Endothelial cell of umbilical vein (primary cell): ENCODE measurements around the gene NOPCHAP1. TPM values are rescaled to one million over a fixed set of nuclear protein-coding genes. Genes with fewer than 3 reads are reported as not detected.
A peak's percentile ranks its signal among the peaks of the same experiment; 100 is the strongest.

Source experiments
- BruUV-seq: library from RNA; stranded (reverse); fragments of 400-500 nt; replicated peaks from 2 replicates; lab custom pipeline; 2021; lab: Mats Ljungman, UMichigan
- CTCF ChIA-PET: fragments of 300-600, 350-600 bp; sonication (Branson Sonifier 250); formaldehyde crosslinking; loops from one replicate; lab custom pipeline; 2021; ENCODE audit warnings: antibody characterized with exemption, inconsistent platforms; lab: Charles Lee
- POLR2A ChIA-PET: fragments of 300-600, 350-600 bp; sonication (Branson Sonifier 250); formaldehyde crosslinking; loops from one replicate; lab custom pipeline; 2021; ENCODE audit warnings: antibody characterized with exemption, inconsistent platforms; lab: Charles Lee
- DNase-seq: peaks from one replicate; pipeline ENCODE4 v3.0.0-alpha.2; 2011; ENCODE audit warnings: low read depth, low spot score
- FAIRE-seq: peaks from 2 replicates; lab custom pipeline; 2011; peaks lifted over from hg19 to GRCh38; lab: Jason Lieb, UNC
- H2AFZ ChIP-seq: 2 replicates; pipeline ENCODE4 v1.6.0; 2012; ENCODE audit warnings: low read depth, low read length, control low read depth, inconsistent platforms
- H3K27ac ChIP-seq: 2 replicates; pipeline ENCODE4 v1.5.1; 2011; ENCODE audit warnings: low read depth, mild to moderate bottlenecking, control low read depth, low read length, moderate library complexity; ENCODE audit not compliant: insufficient read depth
- H3K27me3 ChIP-seq, 2 experiments: 2 replicates each; pipeline versions ENCODE4 v1.6.0 to v1.6.1; 2011; ENCODE audit warnings: low read length in 2 of 2, mixed read lengths in 1 of 2; ENCODE audit not compliant: control insufficient read depth in 2 of 2, insufficient read depth in 2 of 2
- H3K36me3 ChIP-seq, 2 experiments: 2 replicates in 1 of 2; 3 replicates in 1 of 2; pipeline ENCODE4 v1.5.1; 2011; ENCODE audit warnings: low read length in 2 of 2, mild to moderate bottlenecking in 1 of 2, moderate library complexity in 1 of 2; ENCODE audit not compliant: control insufficient read depth in 2 of 2, insufficient read depth in 2 of 2; ENCODE audit errors: extremely low read depth in 1 of 2
- H3K4me1 ChIP-seq: 3 replicates; pipeline ENCODE4 v1.5.1; 2011; ENCODE audit warnings: mild to moderate bottlenecking, low read length; ENCODE audit not compliant: control insufficient read depth, insufficient read depth; ENCODE audit errors: extremely low read depth
- H3K4me2 ChIP-seq: 2 replicates; pipeline ENCODE4 v1.6.1; 2011; ENCODE audit warnings: low read length, control low read depth, mixed read lengths; ENCODE audit not compliant: insufficient read depth
- H3K4me3 ChIP-seq, 3 experiments: fragments of 200-600 bp in 1 of 3; sonication (generic), shearing (Covaris generic) in 1 of 3; replicated peaks in 1 of 3; 2 replicates each; pipeline ENCODE4 v1.5.1; 2011 to 2016; ENCODE audit warnings: control low read depth in 3 of 3, low read length in 3 of 3, mild to moderate bottlenecking in 2 of 3, inconsistent platforms in 1 of 3, low read depth in 1 of 3, moderate library complexity in 1 of 3; ENCODE audit not compliant: insufficient read depth in 1 of 3
- H3K79me2 ChIP-seq: 2 replicates; pipeline ENCODE4 v1.6.0; 2012; ENCODE audit warnings: low read length, inconsistent platforms; ENCODE audit not compliant: control insufficient read depth, insufficient read depth
- H3K9ac ChIP-seq: replicated peaks from 2 replicates; pipeline ENCODE3; 2011; ENCODE audit warnings: low read length, control low read depth; ENCODE audit not compliant: insufficient read depth; ENCODE audit errors: extremely low read depth
- H3K9me1 ChIP-seq: replicated peaks from 3 replicates; pipeline ENCODE4 v1.6.0; 2011; ENCODE audit warnings: mild to moderate bottlenecking, low read length; ENCODE audit not compliant: control insufficient read depth, insufficient read depth; ENCODE audit errors: extremely low read depth
- H3K9me3 ChIP-seq: replicated peaks from 2 replicates; pipeline ENCODE4 v1.5.1; 2012; ENCODE audit warnings: low read length, inconsistent platforms; ENCODE audit not compliant: control insufficient read depth, insufficient read depth
- H4K20me1 ChIP-seq: replicated peaks from 2 replicates; pipeline ENCODE3; 2011; ENCODE audit warnings: mild to moderate bottlenecking, low read length; ENCODE audit not compliant: control insufficient read depth, insufficient read depth; ENCODE audit errors: extremely low read depth
- EZH2 ChIP-seq: IDR thresholded peaks from 2 replicates; pipeline ENCODE4 v1.6.1; 2012; ENCODE audit warnings: borderline replicate concordance, low read depth, mild to moderate bottlenecking, moderate library complexity, low read length, inconsistent platforms; ENCODE audit not compliant: severe bottlenecking
- FOS ChIP-seq: IDR thresholded peaks from 2 replicates; pipeline ENCODE4 v1.6.1; 2011; ENCODE audit warnings: mild to moderate bottlenecking, low read length, moderate library complexity, borderline replicate concordance; ENCODE audit not compliant: insufficient read depth
- GATA2 ChIP-seq: IDR thresholded peaks from 2 replicates; pipeline ENCODE4 v1.7.0; 2011; ENCODE audit warnings: low read depth, mild to moderate bottlenecking, moderate library complexity, mixed read lengths, low read length; ENCODE audit not compliant: insufficient read length, insufficient read depth
- JUN ChIP-seq: IDR thresholded peaks from 2 replicates; pipeline ENCODE4 v1.6.1; 2011; ENCODE audit warnings: borderline replicate concordance, low read depth; ENCODE audit not compliant: insufficient read length, insufficient read depth
- MAX ChIP-seq: IDR thresholded peaks from 2 replicates; pipeline ENCODE4 v1.6.1; 2011; ENCODE audit not compliant: insufficient read depth, insufficient read length
- MYC ChIP-seq: IDR thresholded peaks from one replicate; pipeline ENCODE4 v1.6.1; 2011; ENCODE audit warnings: mild to moderate bottlenecking, low read depth, low read length
- POLR2A ChIP-seq: IDR thresholded peaks from 2 replicates; pipeline ENCODE4 v1.6.1; 2012; ENCODE audit warnings: low read depth, mild to moderate bottlenecking, control low read depth, low read length
- POLR2AphosphoS5 ChIP-seq: IDR thresholded peaks from 2 replicates; pipeline ENCODE4 v1.6.1; 2012; ENCODE audit warnings: low read depth, mild to moderate bottlenecking, control low read depth, low read length, moderate library complexity; ENCODE audit not compliant: insufficient read depth
- dilution Hi-C: fragments of 300-500 bp; cut with MboI; formaldehyde crosslinking; loops from one replicate; pipeline ENCODE4 v1.15.0; 2019; ENCODE audit warnings: low sequenced_read_pairs; ENCODE audit not compliant: extremely low pct_ligation_motif_present
- intact Hi-C: fragments of 100-400 bp; cut with micrococcal nuclease; formaldehyde crosslinking; loops from one replicate; pipeline ENCODE4 v1.10.0; 2022
- polyA plus RNA-seq, 4 experiments: library from polyadenylated mRNA; depleted of rRNA in 3 of 4; stranded (reverse) in 3 of 4; unstranded in 1 of 4; fragments of >200 nt; gene quantifications; 2 replicates each; pipeline versions ENCODE4 v1.2.1 to v1.2.3, GENCODE V29; 2011 to 2012; ENCODE audit warnings: missing spikeins in 1 of 4
- total RNA-seq: library from RNA; stranded (reverse); gene quantifications from 2 replicates; pipeline ENCODE4 v1.2.3, GENCODE V29; 2021
- TF ChIP-seq, protein P1 (sequence below), 2 donors: IDR thresholded peaks; 1 replicate in 1 of 2; 2 replicates in 1 of 2; pipeline ENCODE4 v1.5.1; 2011; ENCODE audit warnings: low read length in 2 of 2, mild to moderate bottlenecking in 2 of 2, moderate library complexity in 2 of 2, control low read depth in 1 of 2, inconsistent platforms in 1 of 2, low read depth in 1 of 2; ENCODE audit not compliant: insufficient read depth in 1 of 2; ENCODE audit errors: extremely low read depth in 1 of 2

Gene NOPCHAP1
- total and polyA plus RNA-seq, 2 donors (not counting 3 experiments of a cell fraction or from before 2014, with no cell fraction given), result 6.1 to 17.8 TPM

- dilution Hi-C loops, result no loop called here
- Histone ChIP-seq H3K9me1 (no peaks in the 10 kb centered on the region), H4K20me1 (no peaks in the 10 kb centered on the region), H3K4me1 (peaks cover 12% of the 10 kb centered on the region), H3K4me3 (no peak overlapping the region), H3K9me3 (no peaks in the 10 kb centered on the region), H2AFZ (peak overlapping the region; percentile 86), H3K36me3 (no peaks in the 10 kb centered on the region), H3K9ac (no peak overlapping the region), H3K4me2 (no peak overlapping the region), H3K27ac (no peak overlapping the region), H3K27me3 (no peaks in the 10 kb centered on the region), H3K79me2 (peaks cover 12% of the 10 kb centered on the region)
- intact Hi-C loops, result no loop called here
- TF ChIP-seq MYC, result no peak
- TF ChIP-seq GATA2, result no peak
- TF ChIP-seq JUN, result no peak
- no peak for TF ChIP-seq EZH2
- no peak for TF ChIP-seq POLR2AphosphoS5
- TF ChIP-seq MAX, result no peak
- TF ChIP-seq POLR2A, result no peak
- TF ChIP-seq, protein P1, sequence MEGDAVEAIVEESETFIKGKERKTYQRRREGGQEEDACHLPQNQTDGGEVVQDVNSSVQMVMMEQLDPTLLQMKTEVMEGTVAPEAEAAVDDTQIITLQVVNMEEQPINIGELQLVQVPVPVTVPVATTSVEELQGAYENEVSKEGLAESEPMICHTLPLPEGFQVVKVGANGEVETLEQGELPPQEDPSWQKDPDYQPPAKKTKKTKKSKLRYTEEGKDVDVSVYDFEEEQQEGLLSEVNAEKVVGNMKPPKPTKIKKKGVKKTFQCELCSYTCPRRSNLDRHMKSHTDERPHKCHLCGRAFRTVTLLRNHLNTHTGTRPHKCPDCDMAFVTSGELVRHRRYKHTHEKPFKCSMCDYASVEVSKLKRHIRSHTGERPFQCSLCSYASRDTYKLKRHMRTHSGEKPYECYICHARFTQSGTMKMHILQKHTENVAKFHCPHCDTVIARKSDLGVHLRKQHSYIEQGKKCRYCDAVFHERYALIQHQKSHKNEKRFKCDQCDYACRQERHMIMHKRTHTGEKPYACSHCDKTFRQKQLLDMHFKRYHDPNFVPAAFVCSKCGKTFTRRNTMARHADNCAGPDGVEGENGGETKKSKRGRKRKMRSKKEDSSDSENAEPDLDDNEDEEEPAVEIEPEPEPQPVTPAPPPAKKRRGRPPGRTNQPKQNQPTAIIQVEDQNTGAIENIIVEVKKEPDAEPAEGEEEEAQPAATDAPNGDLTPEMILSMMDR (IDR thresholded peaks at IDR 0.05; ENCODE audit: extremely low read depth in 1 of 2, insufficient read depth in 1 of 2, low read depth in 1 of 2, low read length in 2 of 2), result no peak
- no peak for TF ChIP-seq FOS
- no peak for FAIRE-seq
- DNase-seq, result no peak
- no TSS peak for BruUV-seq
- POLR2A ChIA-PET, result no interaction called here
- CTCF ChIA-PET, result interaction anchor here (0.7 to 1.9 kb wide), 3 partner anchors 14 to 603 kb away, joined by 4 read pairs; partner anchors contain the start of gene SLC41A2
Measured at GRCh38 chr12:104985206-104985605, 910 bp upstream of the NOPCHAP1 start.
